A549 (cell line): ENCODE data around the gene PIK3CD.

Source experiments
- CEBPB ChIP-seq, 2 experiments: fragments of >200 bp in 1 of 2; sonication (Bioruptor Twin) in 1 of 2; formaldehyde crosslinking in 1 of 2; IDR thresholded peaks; 2 replicates each; pipeline ENCODE4 v1.6.1; 2012 to 2016
- CTCF ChIP-seq: fragments of >200 bp; sonication (Bioruptor Twin); formaldehyde crosslinking; IDR thresholded peaks from 3 replicates; pipeline ENCODE4 v1.5.1; 2016
- HDAC2 ChIP-seq: fragments of 200-600 bp; sonication (generic); IDR thresholded peaks from 2 replicates; pipeline ENCODE4 v1.6.1; 2016
- HMGXB4 ChIP-seq: fragments of 250-450 bp; sonication (Bioruptor Pico); IDR thresholded peaks from 2 replicates; pipeline ENCODE4 v1.5.0; 2021; ENCODE audit warnings: mild to moderate bottlenecking, moderate library complexity, borderline replicate concordance
- HOXB5 ChIP-seq: fragments of 250-450 bp; sonication (Bioruptor Pico); IDR thresholded peaks from 2 replicates; pipeline ENCODE4 v1.5.0; 2020; ENCODE audit warnings: mild to moderate bottlenecking, moderate library complexity
- MAZ ChIP-seq: fragments of 150-350 bp; IDR thresholded peaks from 2 replicates; pipeline ENCODE4 v1.6.1; 2014; ENCODE audit warnings: antibody characterized with exemption, low read depth, low read length, borderline replicate concordance
- RAD21 ChIP-seq, 2 experiments: fragments of >200 bp in 1 of 2; sonication (Bioruptor Twin) in 1 of 2; formaldehyde crosslinking in 1 of 2; IDR thresholded peaks in 1 of 2; conservative IDR thresholded peaks in 1 of 2; 2 replicates in 1 of 2; 3 replicates in 1 of 2; pipeline ENCODE4 v1.6.1; 2012 to 2018; ENCODE audit warnings: inconsistent platforms in 1 of 2
- RFX5 ChIP-seq: fragments of 450-650 bp; IDR thresholded peaks from 2 replicates; pipeline ENCODE4 v1.7.1; 2014; ENCODE audit warnings: antibody characterized with exemption, mild to moderate bottlenecking, moderate library complexity
- RNF2 ChIP-seq: fragments of 200-600 bp; sonication (generic); IDR thresholded peaks from 2 replicates; pipeline ENCODE4 v1.6.1; 2016; ENCODE audit warnings: low read depth, mild to moderate bottlenecking, antibody characterized with exemption, moderate library complexity, borderline replicate concordance
- ZSCAN20 ChIP-seq: fragments of 250-450 bp; sonication (Bioruptor Pico); IDR thresholded peaks from 2 replicates; pipeline ENCODE4 v1.8.0; 2022; ENCODE audit warnings: mild to moderate bottlenecking, moderate library complexity

DNA sequence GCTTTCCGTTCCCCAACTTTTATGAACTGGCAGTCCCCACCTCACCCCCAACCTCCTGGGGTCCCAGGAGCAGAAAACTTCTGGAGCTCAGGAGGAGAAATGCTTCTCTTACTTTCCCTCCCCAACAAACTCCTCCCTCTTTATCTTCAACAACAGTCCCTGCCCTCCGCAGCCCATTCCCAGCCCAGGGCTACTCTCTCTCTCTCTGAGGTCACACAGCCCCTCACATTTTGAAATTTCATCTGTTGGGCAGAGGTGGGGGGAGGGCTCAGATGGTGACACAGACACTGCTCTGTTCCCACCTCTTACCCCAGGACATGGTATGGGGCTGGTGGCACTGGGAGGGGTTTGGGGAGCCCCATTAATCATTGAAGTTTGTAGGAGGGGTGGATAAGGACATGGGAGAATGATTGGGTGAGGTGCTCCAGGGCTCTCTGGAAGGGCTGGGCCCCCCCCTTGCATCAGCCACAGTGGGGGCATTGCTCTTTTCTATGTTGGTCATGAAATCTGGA, 6.0 kb downstream of the PIK3CD start:
- no peak for TF ChIP-seq CTCF
- no peak for TF ChIP-seq CEBPB (IDR thresholded peaks at IDR 0.05)
- TF ChIP-seq MAZ = no peak
- TF ChIP-seq RNF2 = no peak
- no peak for TF ChIP-seq RAD21 (conservative IDR thresholded peaks at IDR 0.05 in 1 of 2, IDR thresholded peaks at IDR 0.05 in 1 of 2)
- TF ChIP-seq HDAC2 = no peak
- TF ChIP-seq RFX5 = no peak
- TF ChIP-seq ZSCAN20 (CRISPR knock-in tag) = no peak
- no peak for TF ChIP-seq HOXB5 (CRISPR knock-in tag)
- no peak for TF ChIP-seq HMGXB4 (CRISPR knock-in tag)
